ENCODE measurements around the gene KLHL29.

Gene KLHL29

DNA sequence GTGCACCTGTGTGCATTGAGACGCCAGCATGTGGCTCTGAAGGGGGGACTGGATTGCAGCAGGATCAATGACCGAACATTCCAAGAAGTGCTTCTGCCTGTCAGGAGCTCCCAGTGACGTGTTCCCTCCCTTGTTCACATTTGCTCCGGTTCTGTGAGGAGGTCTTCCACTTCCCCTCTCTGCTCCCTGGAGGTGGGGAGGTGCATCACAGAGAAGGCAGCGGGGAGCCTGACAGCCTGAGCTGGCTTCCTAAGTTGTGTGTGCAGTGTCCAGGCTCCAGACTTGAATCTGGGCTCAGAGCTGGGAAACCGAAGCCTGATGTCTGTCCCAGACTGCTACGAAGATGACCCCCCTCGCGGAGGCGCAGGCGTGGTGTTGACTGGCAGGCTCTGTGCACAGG is 171.0 kb downstream of the KLHL29 start:
- no peak for DNase-seq

DNA sequence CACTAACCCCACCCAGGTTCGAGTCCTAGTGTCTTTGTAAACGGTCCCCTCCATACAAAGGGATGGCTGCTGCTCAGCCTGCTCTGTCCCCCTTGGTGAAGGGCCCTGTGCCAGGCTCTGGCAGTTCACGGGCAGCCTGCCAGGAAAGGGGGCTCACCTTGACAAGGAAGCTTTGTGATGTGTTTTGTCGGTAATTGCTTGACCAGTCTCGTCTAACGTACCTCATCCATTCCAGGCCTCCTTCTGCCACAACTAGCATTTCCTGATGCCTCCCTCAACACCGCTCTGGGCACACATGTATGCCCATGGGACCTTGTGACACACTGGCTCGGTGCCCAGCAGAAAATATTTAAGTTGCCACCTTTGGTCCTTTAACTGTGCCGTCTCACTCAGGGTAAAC is 171.9 kb downstream of the KLHL29 start:
- no peak for DNase-seq

DNA sequence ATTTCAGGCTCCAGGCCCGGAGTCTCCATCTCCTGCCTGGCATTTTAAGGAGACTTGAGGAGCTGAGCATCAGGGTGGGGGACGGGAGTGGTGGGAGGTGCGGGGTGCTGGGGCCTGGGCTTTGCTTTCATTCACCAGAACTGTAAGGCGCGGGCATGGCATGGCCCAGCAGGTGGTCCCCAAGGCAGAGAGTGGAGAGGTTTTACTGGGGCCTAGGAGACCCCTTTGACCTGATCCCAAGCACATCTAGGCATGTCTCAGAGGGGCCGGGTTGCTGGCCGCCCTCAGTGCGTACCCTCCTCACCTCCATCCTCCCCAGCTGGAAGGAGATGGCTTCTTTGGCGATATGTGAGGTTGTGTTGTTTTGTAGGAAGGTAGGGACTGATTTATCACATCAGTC is 172.5 kb downstream of the KLHL29 start:
- DNase-seq = no peak

DNA sequence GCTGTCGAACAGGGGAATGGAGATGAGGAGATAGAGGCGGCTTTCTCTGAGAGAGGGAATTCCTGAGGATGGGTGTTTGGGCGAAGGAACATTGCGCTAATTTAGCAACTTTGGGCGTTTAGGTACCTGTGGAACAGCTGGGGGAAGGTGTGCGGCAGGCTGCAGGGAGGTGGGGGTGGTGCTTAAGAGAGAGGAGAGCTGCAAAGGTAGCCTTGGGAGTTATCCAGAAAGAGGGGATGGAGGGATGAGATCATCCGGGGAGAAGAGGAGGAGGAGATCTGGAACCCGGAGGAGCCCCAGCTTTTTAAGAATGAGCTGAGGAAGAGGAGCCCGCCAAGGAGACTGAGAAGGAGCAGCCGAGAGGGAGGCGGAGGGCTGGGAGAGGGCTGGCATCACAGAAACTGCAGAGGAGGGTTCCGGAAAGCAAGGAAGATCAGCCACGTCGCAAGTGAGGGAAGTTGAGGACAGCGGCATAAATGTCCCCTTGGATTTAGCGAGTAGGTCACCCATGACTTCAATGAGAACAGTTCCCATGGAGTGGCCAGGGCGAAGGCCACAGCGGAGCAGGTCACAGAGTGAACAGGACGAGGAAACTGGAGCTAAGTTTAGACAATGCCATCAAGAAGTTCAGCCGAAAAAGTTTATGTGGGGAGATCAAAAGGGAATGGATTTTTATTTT is 174.7 kb downstream of the KLHL29 start:
- DNase-seq = no peak

DNA sequence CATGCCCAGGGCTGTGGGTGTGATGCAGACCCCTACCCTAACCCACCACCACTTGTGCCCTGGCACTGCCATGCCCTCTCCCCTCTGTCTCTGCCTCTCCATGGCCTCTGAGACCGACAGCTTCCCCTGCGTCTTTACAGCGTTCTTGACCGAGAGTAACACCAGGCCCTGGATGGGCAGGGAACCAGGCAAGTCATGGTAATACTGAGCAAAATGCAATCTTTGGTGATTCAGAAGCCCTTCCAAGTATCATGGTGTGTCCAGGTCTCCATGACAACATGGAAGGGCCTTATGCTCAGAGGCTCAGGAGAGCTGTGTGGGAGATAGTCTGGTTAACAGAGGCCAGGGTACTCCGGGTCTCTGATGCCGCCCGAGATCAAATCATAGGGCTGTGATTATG is 176.1 kb downstream of the KLHL29 start:
- DNase-seq = no peak

DNA sequence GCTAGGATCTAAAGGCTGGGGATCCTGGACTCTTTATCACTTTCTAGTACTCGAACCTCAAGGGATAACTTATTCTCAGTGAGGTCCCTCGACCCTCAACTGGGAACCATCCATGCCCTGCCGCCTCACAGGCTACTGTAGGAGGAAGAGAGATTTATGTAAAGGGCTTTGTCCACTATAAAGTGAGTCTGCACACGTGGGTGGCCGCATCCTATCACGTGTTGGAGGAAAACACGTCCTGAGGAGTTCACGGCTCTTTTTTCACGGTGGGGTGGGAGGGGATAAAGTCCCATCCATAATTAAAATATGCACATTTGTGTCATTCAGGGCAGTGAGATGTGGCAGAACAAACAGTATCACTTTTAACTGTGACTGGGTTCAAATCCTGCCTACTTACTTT is 176.6 kb downstream of the KLHL29 start:
- no peak for DNase-seq

DNA sequence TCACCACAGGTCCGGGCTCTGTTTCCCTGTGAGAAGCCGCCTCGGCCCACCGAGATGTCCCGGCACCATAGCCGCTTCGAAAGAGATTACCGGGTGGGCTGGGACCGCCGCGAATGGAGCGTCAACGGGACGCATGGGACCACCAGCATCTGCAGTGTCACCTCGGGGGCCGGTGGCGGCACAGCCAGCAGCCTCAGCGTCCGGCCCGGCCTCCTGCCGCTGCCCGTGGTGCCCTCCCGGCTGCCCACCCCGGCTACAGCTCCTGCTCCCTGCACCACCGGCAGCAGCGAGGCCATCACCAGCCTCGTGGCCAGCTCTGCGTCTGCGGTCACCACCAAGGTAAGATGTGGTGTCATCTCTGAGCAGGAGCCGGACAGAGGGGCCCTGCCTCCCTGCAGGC is 177.2 kb downstream of the KLHL29 start:
- DNase-seq = no peak

DNA sequence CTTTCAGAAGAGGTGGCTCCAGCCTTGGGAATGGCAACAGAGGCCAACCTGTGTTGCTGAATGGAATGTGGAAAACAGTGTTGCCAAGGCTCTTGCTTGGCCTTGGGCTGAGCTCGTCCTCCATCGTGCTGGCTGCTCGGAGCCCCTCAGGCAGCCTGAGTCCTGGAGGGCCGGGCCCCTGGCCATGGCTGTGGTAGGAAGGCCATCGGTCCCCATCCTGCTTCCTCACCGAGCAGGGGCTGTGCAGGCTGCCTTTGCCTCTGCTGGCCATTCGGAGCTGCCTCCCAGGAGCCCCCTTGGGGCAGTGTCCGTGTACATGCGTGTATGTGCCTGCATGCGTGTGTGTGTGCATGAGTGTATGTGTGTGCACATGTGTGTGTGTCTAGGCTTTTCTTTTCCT is 178.2 kb downstream of the KLHL29 start:
- DNase-seq = no peak

DNA sequence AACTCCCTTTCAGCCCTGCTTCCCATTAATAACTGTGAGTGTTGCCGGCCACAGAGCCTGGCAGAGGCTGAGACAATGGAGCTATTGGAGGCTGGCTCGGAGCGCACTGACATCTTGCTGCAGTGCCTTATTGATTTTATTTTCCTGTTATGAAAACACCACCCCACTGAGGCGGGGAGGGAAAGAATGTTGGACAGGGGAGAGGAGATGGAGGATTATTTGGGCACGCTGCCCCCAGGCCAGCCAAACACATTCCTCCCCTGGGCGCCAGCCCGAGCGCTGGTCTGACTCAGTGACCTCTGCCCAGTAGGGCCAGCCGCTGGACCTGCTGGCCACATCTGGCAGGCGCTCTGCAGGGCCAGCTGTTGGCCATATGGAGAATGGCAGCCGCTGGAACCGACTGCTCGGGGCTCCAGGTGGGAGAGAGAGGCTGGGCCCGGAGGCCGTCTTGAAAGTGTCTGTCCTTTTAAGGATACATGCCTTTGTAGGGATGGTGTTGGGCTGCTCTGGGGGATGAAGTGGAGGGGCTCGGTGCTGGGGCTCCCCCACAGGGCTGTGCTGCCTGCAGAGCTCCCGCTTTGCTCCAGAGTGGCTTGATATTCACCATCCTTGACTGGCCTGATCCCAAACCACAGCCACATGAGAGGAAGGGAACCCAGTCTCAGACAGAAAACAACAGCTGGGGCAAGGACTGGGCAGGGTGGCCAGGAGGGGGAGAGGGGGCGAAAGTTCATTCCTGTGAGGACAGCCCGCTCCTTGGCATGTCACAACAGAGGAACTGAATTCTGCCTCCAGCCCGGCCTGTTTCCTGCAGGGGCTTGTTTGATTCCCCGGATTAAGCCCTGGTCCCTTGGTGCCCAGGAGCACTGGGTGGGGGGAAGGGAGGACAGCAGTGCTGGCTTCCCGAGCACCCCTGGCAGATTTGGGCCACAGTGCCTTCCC is 179.0 kb downstream of the KLHL29 start:
- no peak for DNase-seq

DNA sequence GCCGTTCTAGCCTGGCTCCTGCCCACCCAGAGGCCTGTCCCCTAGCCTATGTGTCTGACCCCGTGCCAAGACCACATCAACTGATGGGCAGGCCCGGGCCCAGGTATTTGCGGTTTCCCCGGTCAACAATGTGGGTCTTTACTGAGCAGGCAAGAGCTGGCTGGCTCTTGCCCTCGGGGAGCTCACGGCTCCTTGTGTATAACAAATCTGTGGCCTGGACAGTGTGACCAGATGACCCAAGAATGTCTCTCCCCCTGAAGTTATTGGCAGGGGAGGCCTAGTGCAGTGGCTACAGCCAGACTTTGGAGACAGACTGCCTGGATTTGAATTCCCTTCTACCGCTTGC is 179.6 kb downstream of the KLHL29 start:
- no peak for DNase-seq

DNA sequence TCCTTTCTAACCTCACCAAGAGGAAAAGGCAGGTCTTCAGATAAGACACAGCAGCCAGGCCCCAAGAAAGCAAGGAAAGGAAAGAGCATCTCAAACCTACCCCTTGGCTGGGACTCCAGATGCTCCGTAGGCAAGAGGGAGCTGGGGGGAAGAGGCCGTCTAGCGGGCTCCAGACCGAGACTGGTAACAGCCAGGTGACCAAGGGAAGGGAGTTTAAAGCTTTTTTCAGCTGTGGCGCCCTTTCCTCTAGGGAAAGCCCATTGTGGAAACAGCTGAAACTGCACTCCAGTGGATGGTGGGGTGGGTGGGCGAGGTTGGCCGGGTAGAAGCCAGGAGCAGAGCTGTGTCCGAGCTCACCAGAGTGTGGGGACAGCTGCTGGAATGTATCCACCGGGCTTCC is 180.4 kb downstream of the KLHL29 start:
- DNase-seq = no peak

DNA sequence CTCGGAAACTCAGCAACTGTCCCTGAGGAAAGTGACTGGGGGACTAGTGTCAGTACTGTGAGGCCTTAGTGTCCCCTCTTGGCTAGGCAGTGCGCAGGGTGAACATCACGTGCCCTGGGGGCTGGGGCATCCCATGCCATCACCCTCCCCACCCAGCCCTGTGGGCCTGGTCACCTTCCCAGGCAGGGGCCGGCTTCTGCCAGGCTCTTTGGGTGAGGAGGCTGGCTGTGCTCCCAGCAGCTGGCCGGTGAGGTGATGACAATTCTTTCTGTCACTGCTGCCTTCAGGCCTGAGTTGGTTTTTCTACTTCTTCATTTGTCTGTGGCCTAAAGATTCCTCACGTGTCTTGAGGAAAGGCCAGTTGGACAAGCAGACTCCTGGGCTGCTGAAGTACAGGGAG is 180.8 kb downstream of the KLHL29 start:
- DNase-seq = no peak

DNA sequence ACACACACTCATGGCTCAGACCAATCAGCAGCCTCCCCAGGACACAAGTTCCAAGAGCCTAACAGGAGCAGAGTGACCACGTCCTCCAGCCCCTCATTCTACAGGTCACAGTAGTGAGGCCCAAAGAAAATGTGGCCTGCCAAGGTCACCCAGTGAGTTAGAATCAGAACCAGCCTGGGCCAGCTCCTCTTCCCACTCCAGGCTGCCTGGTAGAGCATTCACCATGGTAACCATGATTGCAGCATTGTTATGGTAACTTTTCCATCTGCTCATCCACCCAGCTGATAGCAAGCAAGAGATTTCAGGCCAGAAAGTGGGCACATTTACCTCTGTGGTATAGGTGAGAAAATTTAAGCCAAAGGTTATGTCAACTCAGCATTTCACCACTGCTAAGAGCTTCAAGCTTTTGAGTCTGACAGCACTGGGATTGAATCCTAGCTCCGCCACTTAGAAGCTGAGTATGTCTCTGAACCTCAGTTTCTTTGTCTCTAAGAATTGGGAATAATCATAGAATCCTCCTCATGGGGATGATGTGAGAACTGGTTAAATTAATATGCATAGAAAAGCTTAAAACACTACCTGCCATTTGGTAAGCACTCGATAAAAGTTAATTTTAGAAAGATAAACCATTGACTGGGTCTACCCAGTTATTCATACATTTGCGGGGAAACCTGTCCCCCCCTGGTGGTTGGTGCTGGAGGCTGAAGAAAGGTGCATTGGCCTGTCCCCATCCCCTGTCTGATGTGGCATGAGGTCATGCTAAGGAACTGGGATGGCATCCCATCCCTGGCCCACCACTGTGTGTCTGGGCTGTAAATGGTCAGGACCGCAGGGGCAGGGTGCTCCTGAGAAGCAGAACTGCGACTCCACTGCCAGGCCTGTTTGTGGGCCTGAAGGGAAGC is 181.5 kb downstream of the KLHL29 start:
- peak in 3 of 4 experiments; percentile 11 to 38 (median 16) for DNase-seq

DNA sequence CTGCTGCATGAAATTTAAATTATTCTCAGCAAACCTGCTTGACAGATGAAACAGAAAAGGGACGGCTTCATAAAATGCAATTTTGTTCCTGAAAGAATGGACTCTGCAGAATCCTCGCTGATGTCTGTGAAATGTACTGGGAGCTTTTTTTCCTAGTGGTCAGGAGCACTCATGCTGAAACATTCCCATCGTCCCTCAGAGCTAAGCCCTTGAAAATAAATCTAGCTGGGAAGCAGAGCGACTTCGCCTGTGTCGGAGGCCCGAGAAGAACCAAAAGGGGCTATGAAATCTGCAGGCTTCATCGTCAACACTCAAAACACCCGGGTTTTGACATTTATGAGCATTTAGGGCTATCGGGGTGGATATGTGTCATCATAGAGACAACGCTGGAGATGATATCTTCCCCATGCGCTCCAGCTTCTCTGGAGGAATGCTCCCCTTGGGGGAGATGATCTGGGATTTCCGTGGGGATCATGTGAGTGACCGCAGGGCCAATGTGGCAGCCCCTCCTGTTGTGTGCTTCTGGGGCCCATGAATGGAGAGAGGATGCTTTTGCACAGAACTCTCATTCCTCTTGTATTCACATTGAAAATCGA is 182.3 kb downstream of the KLHL29 start:
- DNase-seq = no peak

DNA sequence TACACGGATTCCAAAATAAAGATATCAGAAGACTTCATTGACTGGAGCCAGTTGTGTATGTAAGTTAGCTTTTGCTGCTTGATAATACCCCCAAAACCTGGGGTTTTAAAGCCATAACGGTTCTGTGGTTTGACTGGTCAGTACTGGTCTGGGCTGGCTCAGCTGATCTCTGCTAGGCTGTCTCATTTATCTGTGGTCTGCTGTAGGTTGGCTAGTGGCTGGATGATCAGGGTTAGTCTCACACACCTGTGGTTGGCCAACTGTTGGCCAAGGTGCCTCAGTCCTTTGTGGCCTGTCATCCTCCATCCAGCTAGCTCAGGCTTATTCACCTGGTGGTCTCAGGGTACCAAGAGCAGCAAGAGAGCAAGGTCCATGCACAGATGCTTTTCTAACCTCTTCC is 183.2 kb downstream of the KLHL29 start:
- DNase-seq = no peak

DNA sequence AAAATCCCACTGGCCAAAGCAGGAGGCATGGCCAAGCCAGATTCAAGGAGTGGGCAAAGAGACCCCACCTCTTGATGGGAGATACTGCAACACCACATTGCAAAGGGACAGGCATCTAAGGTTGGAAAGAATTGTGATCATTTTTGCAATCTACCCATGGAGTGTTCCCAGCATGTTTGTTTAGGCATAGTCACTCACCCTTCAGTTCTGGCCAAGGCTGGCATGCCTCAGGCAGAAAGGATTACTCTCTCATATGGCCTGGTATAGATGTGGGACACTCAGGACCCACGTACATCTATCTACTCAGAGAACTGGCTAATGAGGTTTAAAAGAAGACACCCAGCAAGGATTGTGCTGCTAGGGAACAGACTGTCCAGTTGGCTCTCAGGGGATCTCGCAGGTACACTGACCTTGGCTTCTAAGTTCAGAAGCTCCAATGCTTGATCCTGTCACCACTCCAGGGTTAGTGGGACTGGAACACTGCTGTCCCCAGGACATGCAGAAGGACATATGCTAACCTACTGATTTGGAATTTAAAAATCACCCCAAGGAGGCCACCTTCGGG is 183.7 kb downstream of the KLHL29 start:
- DNase-seq = no peak

DNA sequence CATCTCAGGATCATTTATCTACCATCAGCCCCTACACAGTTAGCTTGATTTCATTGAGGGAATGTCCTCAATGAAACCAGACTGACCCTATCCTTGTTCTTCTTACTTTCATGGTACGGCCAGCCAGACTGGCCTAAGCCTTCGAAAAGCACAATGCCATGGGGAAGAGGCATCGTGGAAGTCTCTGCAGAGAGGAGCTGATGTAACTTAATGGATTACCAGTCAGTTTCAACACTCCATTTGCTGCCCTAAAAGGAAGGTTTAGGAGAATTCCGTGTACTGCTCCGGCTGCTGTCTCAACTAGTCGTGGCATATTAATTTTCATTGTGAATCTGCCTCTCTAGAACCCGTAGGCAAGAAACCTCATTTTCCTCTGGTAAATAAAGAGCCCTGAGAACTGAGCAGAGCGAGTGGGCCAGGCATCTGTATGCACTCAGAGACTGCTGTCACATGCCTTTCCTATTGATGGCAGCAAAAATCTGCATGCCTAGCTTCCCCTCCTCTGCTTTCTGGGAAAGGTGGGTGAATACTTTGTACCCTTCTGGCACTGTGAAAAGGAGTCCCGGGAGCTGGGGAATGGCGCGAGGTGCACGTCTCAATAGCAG is 184.9 kb downstream of the KLHL29 start:
- DNase-seq = no peak

DNA sequence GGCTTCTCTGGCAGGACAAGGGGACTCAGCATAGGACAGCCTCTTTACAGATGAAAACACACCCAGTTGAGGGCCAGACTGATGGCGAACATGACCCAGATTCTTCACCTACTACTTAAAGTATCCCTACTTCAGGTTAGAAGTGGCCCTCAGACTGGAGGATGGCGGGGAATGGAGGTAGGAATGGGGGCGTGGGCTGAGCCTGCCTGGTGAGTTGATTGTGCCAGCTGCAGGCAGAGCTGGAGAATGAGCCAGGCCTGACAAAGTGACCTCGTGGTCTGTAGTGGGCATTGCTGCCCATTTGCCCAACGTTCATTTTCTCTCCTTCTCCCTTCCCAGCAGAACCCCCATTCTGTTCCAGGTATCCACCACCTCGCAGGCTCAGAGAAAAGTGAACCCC is 186.1 kb downstream of the KLHL29 start:
- no peak for DNase-seq

DNA sequence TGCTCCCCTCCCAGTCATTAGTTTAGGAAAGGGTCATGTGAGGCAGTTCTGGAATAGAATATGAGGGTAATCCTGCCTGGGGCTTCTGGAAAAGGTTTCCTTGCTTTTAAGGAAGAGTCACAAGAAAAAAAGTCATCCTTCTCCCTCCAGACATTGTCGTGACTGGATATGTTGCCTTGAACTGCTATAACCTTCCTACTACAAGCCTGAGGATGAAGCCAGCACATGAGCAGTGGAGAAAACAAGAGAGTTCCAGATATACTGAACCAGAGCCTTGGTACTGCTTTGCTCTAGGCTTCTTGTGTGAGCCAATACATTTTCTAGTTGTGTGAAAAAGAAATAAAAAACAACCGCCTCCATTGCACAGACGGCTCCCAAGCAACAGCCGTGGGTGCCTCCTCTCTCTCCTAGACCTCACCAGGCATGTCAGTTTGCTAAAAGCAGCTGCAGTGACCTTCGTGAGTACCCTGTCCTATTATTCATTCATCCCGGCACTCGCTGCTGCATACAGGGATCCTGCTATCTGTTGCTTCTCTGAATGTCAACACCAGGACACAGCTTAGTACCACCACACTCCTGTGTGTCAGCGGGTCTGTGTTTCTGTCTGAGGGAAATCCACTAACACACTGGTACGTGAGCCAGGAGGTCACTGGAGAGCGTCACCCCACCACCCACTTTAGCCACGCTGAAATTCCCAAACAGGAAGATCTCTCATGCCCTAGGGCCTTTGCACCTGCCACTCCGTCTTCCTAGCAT is 186.7 kb downstream of the KLHL29 start:
- no peak for DNase-seq

DNA sequence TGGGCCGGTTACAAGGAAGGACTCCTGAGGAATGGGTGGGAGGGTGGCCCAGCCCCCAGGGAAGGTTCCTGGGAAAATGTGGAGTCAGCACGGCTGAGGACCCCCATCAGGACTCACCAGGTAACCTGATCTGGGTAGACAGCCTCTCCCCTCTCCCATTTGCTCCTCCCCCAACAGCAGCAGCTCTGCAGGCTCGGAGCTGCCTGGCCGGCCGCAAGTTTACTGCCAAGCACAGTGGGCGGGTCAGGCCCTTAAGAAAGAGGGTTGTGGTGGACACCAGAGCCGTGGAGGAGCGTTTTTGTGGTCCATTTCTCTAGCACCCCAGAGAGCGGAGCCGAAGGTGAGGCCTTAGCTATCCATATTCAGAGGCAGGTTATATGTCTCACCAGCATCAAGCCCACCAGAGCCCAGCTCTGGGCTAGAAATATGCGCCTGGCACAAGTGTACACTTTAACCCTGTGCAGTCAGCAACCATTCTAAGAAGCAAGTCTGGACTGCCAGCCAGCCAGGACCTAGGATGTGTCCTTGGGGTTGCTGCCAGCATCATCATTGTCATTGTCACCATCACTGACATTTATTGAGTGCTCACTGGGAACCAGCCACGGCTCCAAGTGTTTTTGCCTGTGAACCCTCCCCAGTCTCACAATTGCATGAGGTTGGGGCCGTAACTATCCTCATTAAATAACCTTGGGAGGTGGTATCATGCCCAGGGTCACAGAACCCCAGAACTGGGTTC is 190.1 kb downstream of the KLHL29 start:
- no peak for DNase-seq

All from suppressor macrophage (primary cell).